GM19023 (cell line): ENCODE results near the gene CAMK2D.
A peak's percentile ranks its signal among the peaks of the same experiment; 100 is the strongest.

Source experiments
- ATAC-seq: cut with Tn5 transposase; IDR thresholded peaks from one replicate; pipeline ENCODE4 v1.9.1; 2021; ENCODE audit warnings: mild to moderate bottlenecking, moderate library complexity; ENCODE audit not compliant: unreplicated experiment

The CAMK2D gene

DNA sequence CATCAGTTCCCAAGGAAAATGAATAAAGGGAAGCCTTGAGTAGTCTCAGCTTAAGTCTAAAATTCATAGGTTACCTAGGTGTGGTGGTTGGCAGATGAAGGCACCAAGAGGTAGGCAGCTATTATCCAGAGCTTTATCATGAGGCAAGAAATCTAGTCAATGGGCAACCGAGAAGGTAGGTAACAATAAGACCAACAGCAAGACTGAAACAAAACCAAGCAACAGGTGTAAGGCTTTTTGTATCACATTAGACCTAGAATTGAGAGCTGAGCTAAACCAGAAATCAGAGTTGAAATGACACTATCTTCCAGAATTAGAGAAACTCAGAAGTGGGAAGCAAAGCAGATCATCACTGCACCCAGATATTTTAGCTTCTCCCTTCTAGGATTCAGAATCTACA, 117.1 kb downstream of the CAMK2D start:
- no peak for ATAC-seq

DNA sequence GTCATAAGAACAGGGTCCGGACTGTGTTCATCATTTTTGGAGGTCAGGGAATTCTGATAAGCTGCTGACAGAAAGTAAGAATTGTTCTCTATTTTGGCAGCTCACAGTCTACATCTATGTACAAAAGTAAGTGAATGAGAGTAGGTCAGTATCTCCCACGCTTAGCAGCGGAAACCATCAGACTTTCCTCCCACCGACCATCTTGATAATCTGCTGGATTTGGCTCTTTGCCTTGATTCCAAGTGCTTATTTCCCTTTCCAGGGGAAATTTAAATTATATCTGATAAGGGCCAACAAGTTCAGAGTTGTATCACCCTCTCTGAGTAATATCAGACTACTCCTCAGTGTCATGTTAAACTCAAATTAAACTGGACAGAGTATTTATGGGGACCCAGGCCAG, 118.0 kb downstream of the CAMK2D start:
- ATAC-seq = no peak

DNA sequence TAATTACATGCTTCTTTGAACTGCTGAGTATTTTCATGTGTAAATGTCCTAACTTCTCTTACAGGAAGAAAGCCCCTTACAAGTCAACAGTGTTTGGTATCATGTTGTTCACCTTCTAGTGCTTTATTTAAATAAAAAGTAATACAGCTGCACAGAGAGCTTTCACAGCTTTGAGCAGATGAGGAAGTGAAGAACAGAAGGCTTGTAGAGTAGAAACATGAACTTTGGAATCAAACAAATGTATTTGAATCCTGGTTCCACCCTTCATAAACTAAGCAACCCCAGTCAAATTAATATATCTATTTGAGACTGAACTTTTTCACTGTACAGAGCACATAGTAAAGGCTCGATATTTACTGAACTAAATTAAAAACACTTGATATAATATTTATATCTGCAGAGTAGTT, 120.5 kb downstream of the CAMK2D start:
- ATAC-seq = peak; percentile 67

DNA sequence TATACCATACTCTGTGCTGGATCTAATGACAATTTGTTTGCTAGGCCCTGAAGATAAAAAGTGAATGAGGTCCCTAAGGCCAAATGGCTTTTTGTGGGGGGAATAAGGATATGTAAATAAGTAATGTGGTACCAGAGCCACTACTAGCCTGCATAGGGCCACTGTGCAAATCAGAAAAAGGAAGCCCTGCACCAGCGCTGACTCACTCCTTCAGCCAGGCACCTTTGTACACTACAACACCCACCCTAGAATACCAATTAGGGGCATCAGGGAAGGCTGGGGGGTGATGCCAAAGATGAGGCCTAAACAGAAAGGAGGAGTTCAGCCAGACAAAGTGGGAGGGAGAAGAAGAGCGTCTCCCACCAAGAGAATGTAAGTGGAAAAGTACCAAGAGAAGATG, 122.2 kb downstream of the CAMK2D start:
- peak; percentile 38 for ATAC-seq

DNA sequence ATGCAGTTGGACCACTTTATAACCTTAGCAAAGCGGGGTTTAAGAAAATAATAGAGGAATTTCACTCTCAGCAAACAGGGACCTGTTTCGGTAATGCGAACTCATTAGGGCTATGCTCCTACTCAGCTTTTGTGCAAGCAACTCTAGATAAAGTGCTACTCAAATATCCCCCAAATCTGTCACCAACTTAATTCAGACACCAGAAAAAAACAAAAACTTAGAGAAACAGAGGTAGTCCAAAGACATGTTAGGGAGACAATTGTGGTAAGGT, 123.0 kb downstream of the CAMK2D start:
- no peak for ATAC-seq

DNA sequence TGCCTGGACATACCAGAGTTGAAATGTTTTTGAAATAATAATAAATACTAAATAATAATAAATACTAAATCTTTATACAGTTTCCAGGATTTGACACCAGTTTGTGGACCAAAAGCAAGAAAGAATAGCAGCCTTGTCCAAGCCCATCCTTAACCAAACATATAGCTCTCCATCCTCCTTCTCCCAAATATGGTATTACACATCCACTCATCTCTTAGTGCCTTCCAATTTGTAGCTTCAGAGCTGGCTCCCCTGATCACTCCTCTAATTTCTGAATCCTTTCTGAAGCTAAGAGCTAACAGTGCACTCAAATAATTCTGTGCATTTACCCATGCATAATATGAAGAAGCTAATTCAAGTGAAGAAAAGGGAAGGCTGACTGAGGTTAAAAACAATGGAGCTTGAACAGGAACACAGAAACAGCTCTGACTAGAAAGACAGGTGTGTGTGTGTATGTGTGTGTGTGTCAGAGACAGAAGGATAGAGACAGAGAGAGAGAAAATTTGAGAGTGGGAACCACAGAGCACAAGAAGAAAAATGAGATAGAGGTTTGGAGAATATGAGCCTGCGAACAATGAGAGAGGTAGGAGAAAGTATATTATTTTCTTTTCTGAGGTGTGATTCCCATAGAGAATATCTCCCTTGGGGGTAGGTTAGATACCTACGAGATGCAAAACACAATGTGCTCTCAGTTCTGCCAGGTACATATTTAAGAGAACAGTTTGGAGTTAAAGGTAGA, 123.5 kb downstream of the CAMK2D start:
- no peak for ATAC-seq

DNA sequence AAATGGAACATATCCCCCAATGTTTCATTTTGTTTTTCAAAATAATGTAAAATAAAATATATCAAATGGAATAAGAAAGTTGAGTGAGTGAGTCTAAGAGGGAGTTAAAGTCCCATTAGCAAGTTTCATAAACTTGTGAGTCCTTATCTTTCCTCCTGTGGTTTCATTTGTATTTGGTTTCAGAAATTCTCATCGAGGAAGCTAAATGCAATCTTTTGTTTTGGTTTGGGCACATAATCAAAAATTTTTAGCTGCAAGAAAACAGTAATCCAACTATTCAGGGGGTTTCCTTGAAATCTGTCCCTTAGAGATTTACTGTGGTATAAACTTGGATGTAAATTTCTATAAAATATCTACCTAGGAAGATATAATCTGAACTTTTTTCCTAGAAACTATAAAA, 124.2 kb downstream of the CAMK2D start:
- no peak for ATAC-seq

DNA sequence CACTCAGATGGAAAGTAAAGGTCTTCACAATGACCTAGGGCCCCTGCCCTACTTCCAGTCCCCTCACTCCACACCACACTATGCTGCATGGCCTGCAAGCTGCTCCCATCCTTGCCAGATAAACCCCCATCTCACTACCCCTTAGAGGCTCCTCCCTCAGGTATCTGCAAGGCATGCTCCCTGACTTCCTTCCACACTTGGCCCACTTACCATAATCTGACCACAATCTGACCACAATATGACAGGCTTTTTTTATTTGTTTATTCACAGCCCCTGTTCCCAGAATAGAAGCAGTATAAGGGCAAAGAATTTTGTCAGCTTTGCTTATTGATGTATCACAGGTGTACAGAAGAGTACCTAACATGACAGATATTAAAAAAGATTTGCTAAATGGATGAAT, 124.7 kb downstream of the CAMK2D start:
- ATAC-seq = no peak

DNA sequence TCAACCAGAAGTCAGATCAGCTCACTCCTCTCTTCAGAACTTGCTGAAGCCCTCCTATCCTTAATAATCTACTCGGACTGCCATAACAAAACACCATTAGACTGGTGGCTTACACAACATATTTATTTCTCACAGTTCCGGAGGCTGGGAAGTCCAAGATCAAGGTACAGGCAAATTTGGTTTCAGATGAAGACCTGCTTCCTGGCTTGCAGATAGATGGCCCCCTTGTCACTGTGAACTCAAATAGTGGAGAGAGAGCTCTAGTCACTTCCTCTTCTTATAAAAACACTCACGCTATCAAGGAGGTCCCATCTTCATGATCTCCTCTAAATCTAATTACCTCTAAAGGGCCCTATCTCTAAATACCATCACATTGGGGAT, 125.1 kb downstream of the CAMK2D start:
- ATAC-seq = peak; percentile 49

DNA sequence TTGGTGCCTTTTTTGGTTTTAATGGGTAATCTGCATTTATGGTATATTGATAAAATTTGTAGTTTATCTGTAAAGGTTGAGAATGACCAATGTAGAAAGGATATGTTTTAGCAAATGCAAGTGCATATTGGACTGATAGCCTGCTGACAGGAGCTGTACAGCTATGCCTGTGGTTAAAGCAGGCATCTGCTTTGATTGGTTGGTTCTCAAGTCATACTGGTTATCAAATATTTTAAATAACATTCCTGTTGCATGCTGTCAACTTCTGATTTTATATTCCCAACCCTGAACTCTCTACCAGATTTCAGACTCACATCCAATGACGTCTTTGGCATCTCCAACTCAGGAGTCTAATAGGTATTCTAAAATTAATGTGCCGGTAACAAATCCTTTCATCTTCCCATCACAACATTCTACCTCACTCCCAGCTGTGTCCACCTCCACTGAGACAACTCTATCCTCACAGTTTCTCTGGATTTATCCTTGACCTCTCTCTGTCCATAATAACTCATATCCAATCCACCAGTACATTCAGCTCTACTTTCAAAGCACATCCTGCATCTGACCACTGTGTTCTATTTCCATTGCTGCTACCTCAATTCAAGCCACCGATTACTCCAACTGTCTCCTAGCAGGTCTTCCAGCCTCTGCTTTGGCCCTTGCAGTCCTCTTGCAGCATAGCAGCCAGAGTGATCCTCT, 125.7 kb downstream of the CAMK2D start:
- ATAC-seq = peak; percentile 13

DNA sequence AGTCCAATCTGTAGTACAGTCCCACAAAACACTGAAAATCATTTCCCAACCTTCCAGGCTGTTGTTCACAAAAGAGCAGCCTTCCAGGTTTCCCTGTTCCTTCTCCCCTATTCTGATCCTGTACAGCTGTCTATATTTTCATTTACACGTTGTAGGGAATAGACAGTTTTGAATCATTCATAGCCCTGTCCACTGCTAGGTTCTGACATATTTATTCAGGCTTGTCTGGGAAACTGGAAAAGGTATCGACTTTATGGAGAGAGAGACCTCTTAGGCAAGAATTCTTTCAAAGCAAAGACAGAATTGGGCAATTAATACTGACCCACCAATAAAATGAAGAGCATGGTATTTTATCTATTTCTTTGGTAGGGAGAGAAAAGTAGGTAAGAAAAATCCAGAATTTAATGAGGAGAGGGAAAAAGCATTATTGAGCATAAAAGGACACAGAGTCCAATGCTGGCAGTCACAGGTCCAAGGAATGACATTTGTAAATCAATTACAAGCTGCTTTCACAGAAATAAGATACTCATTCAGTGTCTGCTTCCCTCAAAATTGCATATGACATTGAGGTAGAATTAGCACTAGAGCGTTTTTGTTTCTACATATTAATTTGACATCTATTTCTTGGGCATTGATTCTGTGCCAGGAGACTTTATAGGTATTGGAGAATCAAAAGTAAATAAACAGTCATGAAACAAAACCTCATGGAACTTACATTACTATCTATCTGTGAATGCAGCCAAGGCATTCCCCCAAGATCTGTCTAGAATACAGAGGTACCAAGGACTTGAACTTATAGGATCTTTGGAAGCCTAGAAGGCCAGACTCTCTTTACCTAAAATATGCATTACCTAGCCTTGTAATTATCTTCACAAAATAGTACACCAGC, 127.2 kb downstream of the CAMK2D start:
- ATAC-seq = no peak

DNA sequence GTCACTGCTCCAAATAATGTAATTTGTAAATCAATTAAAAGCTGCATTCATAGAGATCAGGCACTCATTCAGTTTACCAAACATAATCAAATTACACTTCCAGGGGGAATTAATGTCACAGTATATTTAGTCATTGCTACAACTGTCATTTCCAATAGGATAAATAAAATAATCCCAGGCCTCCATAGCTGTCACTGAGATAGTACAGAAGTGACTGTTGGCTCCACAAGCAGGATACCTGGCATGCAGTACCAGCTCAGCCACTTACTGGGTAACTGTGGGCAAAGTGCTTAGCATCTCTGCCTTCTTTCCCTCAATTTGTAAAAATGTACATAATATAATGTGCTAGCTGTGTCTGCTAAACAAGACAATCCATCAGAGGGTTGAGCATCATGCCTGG, 128.1 kb downstream of the CAMK2D start:
- no peak for ATAC-seq

DNA sequence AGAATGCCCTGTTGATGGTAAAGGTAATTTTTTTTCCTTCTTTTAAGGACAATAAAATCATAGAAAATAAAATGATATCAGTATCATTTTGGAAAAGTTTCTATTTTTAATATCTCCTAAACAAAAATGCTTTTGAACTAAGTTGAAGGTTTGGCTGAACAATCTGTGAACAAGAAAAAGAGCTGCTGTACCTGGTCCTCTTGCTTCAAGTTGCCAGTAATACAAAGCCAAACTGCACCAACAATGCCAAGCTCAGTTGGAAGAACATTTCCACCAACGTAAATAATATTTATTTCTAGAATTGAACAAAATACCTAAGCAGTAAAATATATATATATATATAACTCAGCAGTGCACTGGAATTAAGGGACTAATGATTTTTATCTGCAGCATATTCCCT, 132.8 kb downstream of the CAMK2D start:
- no peak for ATAC-seq

DNA sequence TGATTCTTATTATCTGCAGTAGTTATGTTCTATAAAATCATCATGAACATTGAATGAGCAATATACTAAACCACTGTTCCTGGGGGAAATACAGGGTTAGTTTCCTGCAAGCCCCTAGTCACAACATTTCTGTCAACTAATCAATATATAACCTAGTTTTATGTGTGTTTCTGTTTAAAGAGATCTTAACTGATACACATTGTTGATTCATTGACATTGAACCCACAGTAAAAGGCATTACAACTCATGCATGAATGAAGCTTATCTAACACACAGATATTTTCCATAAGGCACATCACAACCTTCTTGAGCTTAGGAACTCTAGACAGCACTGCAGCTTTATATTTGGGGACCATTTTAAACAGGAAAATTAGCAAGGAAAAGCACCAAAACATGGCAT, 134.2 kb downstream of the CAMK2D start:
- no peak for ATAC-seq

DNA sequence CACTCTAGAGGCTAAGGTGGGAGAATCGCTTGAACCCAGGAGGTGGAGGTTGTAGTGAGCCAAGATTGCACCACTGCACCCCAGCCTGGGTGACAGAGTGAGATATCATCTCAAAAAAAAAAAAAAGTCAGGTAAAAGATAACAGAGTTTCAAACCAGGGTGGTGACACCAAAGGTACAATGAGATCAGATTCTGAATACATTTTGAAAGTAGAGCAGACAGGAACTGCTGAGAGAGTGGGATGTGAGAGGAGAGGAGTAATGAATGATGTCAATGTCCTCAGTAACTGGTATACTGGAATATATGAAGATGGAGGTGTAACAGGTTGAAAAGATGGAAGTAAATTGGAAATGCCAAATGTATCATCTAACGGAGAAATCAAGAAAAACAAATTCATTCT, 135.6 kb downstream of the CAMK2D start:
- ATAC-seq = no peak

DNA sequence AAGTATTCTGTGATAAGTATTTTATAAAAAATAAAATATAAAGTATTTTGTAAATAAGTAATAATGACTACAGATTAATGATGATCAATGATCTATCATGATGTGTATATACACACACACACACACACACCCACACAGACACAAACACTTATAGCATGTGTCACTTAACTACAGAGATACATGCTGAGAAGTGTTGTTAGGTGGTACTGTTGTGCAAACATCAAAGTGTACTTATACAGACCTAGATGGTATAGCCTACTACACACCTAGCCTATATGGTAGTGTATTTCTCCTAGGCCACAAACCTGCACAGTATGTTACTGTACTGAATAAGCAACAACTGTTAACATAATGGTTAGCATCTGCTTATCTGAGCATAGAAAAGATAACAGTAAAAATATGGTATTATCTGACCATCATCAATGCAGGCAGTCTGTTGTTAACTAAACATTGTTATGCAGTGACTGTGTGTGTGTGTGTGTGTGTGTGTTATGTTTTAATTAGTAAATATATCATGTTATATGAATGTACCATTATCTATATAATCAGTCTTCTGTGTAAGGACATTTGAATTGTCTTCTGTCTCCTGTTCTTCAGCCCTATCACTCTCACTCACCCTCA, 138.2 kb downstream of the CAMK2D start:
- ATAC-seq = no peak

DNA sequence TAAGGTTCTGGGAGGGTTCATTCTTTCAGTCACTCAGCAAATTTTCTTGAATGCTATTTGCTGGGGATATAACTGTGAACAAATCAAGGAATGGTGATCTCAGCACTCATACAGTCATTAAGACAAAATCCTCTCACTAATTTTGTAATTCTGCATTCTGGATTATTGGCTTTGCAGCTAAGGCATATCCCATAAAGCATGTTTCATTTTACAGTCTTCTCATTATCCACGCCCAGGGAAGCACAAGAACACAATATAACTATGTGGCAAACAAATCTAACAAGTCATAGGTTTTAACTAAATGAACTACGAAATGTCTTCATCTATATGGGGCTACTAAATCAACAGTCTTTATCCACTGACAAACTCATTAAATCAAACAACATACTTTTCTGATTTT, 139.9 kb downstream of the CAMK2D start:
- ATAC-seq = no peak

DNA sequence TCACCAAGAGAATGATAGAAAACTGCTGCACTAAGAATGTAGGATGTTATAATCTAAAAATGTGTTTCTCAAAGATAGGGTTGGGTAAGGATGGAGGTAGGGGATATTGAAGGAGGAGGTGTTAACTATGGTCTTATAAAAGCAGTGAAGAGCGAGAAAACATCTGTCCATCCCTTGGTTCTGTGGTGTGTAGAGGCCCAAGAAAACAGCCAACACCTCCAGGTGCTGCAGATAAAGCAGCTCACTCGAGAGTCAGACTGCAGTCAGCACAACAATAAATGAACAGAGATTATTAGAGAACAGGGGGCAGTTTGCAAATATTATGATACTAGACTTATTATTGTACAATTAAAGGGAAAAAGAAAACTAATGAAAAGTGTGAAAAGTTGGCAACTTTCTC, 141.5 kb downstream of the CAMK2D start:
- no peak for ATAC-seq

DNA sequence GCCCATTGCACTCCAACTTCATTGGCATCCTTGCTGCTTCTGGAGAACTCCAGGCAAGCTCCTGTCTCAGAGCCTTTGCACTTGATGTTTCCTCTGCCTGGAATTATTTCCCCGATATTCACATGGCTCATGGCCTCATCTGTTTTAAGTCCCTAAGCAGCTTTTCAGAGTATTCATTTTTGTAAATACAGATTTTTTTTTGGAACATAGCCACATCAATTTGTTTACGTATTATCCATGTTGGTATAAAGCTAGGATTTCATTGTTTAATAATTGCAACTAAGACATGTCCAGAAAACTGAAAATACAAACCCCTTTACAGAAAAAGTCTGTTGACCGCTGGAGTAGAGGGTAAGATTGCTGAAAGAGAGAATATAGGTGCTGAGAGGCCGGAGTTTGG, 142.0 kb downstream of the CAMK2D start:
- ATAC-seq = no peak

DNA sequence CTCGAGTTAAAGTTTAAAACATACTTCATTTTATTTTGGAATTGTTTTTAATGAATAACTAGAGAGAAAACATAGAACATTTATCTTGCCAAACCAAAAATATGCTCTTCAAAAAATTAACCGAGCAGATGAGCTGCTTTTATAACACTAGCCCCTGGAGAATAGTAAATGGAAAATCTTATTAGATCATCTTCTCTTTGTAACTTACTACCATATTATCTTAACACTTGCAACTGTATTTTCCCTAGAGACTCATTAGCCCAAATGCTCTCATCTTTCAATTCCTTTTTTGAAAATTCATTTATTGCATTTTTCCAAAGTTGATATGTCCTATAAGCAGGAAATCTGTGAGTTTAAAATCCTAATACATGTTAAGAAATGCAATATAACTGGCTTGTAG, 143.3 kb downstream of the CAMK2D start:
- ATAC-seq = no peak

DNA sequence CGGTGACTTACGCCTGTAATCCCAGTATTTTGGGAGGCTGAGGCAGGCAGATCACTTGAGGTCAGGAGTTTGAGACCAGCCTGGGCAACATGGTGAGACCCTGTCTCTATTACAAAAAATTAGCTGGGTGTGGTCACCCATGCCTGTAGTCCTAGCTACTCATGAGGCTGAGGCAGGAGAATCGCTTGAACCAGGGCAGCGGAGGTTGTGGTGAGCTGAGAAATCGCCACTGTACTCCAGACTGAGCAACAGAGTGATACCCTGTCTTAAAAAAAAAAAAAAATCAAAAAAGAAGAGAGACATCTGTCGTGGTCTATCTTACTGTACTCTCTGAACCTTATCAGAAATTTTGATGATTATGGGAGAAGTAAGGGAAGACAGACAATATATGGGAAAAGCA, 144.3 kb downstream of the CAMK2D start:
- no peak for ATAC-seq

DNA sequence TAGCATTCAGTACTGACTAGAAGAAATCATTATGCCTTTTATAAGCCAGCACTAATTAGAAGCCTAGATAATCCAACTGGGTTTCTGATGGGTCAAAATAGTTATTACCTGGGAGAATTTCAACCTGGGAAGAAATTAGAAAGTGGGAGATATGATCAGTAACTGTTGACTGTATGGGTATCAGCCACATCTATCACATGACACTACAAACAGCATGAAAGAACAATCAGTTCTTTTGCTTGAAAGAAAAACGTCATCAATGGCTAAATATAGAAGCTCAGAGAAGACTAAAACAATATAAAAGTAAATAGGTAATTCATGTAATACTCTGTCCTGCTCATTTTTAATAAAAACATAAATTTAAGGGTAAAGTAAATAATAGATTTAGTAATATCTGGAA, 145.1 kb downstream of the CAMK2D start:
- no peak for ATAC-seq
